AG10803 (cell line): ENCODE measurements around the gene LGR4.

ENCODE experiments used
- DNase-seq: peaks from one replicate; pipeline ENCODE4 v3.0.0; 2010; ENCODE audit warnings: low read depth
- H3K4me3 ChIP-seq: 2 replicates; pipeline ENCODE4 v1.5.1; 2011; ENCODE audit warnings: mild to moderate bottlenecking, low read length, control low read depth
- CTCF ChIP-seq: conservative IDR thresholded peaks from 2 replicates; pipeline ENCODE4 v1.5.1; 2011; ENCODE audit warnings: mild to moderate bottlenecking, low read length, control low read depth, inconsistent platforms

Gene LGR4

GRCh38 chr11:27387362-27387761, 85.2 kb downstream of the LGR4 start:
- no peak overlapping the region for H3K4me3 ChIP-seq
- no peak for TF ChIP-seq CTCF
- DNase-seq, result no peak

GRCh38 chr11:27386181-27386845, 86.3 kb downstream of the LGR4 start:
- no peak for TF ChIP-seq CTCF
- no peak overlapping the region for H3K4me3 ChIP-seq
- DNase-seq, result peak; percentile 57

GRCh38 chr11:27385245-27385644, 87.3 kb downstream of the LGR4 start:
- peak; percentile 89 for DNase-seq
- peak overlapping the region; percentile 33 for H3K4me3 ChIP-seq
- no peak for TF ChIP-seq CTCF

- no peak overlapping the region for H3K4me3 ChIP-seq
- DNase-seq, result no peak
- TF ChIP-seq CTCF, result no peak
These were observed 88.4 kb downstream of the LGR4 start for GRCh38 chr11:27384227-27384626.

GRCh38 chr11:27383645-27384044, 88.9 kb downstream of the LGR4 start:
- no peak; the same call in 1 of the 2 replicates for TF ChIP-seq CTCF
- no peak overlapping the region for H3K4me3 ChIP-seq
- no peak for DNase-seq

GRCh38 chr11:27381238-27381666, 91.3 kb downstream of the LGR4 start:
- no peak for TF ChIP-seq CTCF
- no peak overlapping the region for H3K4me3 ChIP-seq
- no peak for DNase-seq

- no peak for TF ChIP-seq CTCF
- DNase-seq, result no peak
- H3K4me3 ChIP-seq, result no peak overlapping the region
These were observed 91.8 kb downstream of the LGR4 start for GRCh38 chr11:27380771-27381170.
